ENCODE data around the gene RBM4B. TPM values are rescaled to one million over a fixed set of nuclear protein-coding genes. Genes with fewer than 3 reads are reported as not detected.

The RBM4B gene
- total RNA-seq, 1 experiment from 2014 or later, result 9.5 TPM

GRCh38 chr11:66723693-66724092 is 46.0 kb upstream of the RBM4B start:
- H3K4me3 Mint-ChIP-seq (ENCODE audit: unreplicated experiment), result no peak overlapping the region
- peaks cover 24% of the 10 kb centered on the region for H3K4me1 Mint-ChIP-seq (ENCODE audit: insufficient read depth, unreplicated experiment)
- no peaks in the 10 kb centered on the region for H3K27me3 Mint-ChIP-seq (ENCODE audit: insufficient read depth, unreplicated experiment)
- no TSS peak for BruUV-seq (replicated peaks)
- no peak overlapping the region for H3K27ac Mint-ChIP-seq (ENCODE audit: low read depth, unreplicated experiment)
- intact Hi-C loops (cut with micrococcal nuclease), result loop anchor here (10.0 kb wide), 1 partner anchor 111 kb away; no protein-coding TSS in a partner anchor
- no peaks in the 10 kb centered on the region for H3K9me3 Mint-ChIP-seq (ENCODE audit: unreplicated experiment)
- ChIA-PET POLR2A (interaction anchor here (0.8 to 5.1 kb wide), 4 partner anchors 9 to 43 kb away, joined by 3 to 63 read pairs (median 30); no protein-coding TSS in a partner anchor), CTCF (interaction anchor here (0.6 to 1.1 kb wide), 4 partner anchors 42 to 232 kb away, joined by 3 to 4 read pairs (median 3); no protein-coding TSS in a partner anchor)
- TF ChIP-seq CTCF (IDR thresholded peaks at IDR 0.05; ENCODE audit: unreplicated experiment), result no peak
- peaks cover 14% of the 10 kb centered on the region for H3K36me3 Mint-ChIP-seq (ENCODE audit: insufficient read depth, unreplicated experiment)
- DNase-seq (ENCODE audit: unreplicated experiment), result no peak

- no peak for DNase-seq (ENCODE audit: unreplicated experiment)
- no peak overlapping the region for H3K27ac Mint-ChIP-seq (ENCODE audit: low read depth, unreplicated experiment)
- H3K9me3 Mint-ChIP-seq (ENCODE audit: unreplicated experiment), result no peaks in the 10 kb centered on the region
- peaks cover 19% of the 10 kb centered on the region for H3K4me1 Mint-ChIP-seq (ENCODE audit: insufficient read depth, unreplicated experiment)
- peaks cover 14% of the 10 kb centered on the region for H3K36me3 Mint-ChIP-seq (ENCODE audit: insufficient read depth, unreplicated experiment)
- intact Hi-C loops (cut with micrococcal nuclease), result loop anchor here (10.0 kb wide), 1 partner anchor 112 kb away; no protein-coding TSS in a partner anchor
- H3K27me3 Mint-ChIP-seq (ENCODE audit: insufficient read depth, unreplicated experiment), result no peaks in the 10 kb centered on the region
- no peak overlapping the region for H3K4me3 Mint-ChIP-seq (ENCODE audit: unreplicated experiment)
- CTCF ChIA-PET, result interaction anchor here (0.6 to 1.1 kb wide), 2 partner anchors 43 to 74 kb away, joined by 3 read pairs; no protein-coding TSS in a partner anchor
- POLR2A ChIA-PET, result interaction anchor here (1.7 to 5.1 kb wide), 3 partner anchors 10 to 44 kb away, joined by 4 to 63 read pairs (median 55); no protein-coding TSS in a partner anchor
- BruUV-seq (replicated peaks), result no TSS peak
- TF ChIP-seq CTCF (IDR thresholded peaks at IDR 0.05; ENCODE audit: unreplicated experiment), result no peak
Measured at GRCh38 chr11:66722745-66723651, 45.3 kb upstream of the RBM4B start.

GRCh38 chr11:66721939-66722338 is 44.3 kb upstream of the RBM4B start:
- Mint-ChIP-seq H3K9me3 (ENCODE audit: unreplicated experiment) (no peaks in the 10 kb centered on the region), H3K4me3 (ENCODE audit: unreplicated experiment) (no peak overlapping the region), H3K36me3 (ENCODE audit: insufficient read depth, unreplicated experiment) (peaks cover 14% of the 10 kb centered on the region), H3K27me3 (ENCODE audit: insufficient read depth, unreplicated experiment) (no peaks in the 10 kb centered on the region), H3K27ac (ENCODE audit: low read depth, unreplicated experiment) (no peak overlapping the region), H3K4me1 (ENCODE audit: insufficient read depth, unreplicated experiment) (peaks cover 16% of the 10 kb centered on the region)
- TF ChIP-seq CTCF (IDR thresholded peaks at IDR 0.05; ENCODE audit: unreplicated experiment), result no peak
- BruUV-seq (replicated peaks), result no TSS peak
- CTCF ChIA-PET, result no interaction called here
- DNase-seq (ENCODE audit: unreplicated experiment), result no peak
- POLR2A ChIA-PET, result no interaction called here
- intact Hi-C loops (cut with micrococcal nuclease), result loop anchor here (10.0 kb wide), 1 partner anchor 113 kb away; no protein-coding TSS in a partner anchor

GRCh38 chr11:66720899-66721470 is 43.3 kb upstream of the RBM4B start:
- CTCF ChIA-PET, result interaction anchor here (0.5 to 0.6 kb wide), 2 partner anchors 9 to 346 kb away, joined by 3 to 4 read pairs; no protein-coding TSS in a partner anchor
- Mint-ChIP-seq H3K9me3 (ENCODE audit: unreplicated experiment) (no peaks in the 10 kb centered on the region), H3K27me3 (ENCODE audit: insufficient read depth, unreplicated experiment) (no peaks in the 10 kb centered on the region), H3K4me1 (ENCODE audit: insufficient read depth, unreplicated experiment) (peaks cover 9% of the 10 kb centered on the region), H3K36me3 (ENCODE audit: insufficient read depth, unreplicated experiment) (peaks cover 14% of the 10 kb centered on the region), H3K27ac (ENCODE audit: low read depth, unreplicated experiment) (peak overlapping the region; percentile 71), H3K4me3 (ENCODE audit: unreplicated experiment) (no peak overlapping the region)
- DNase-seq (ENCODE audit: unreplicated experiment), result no peak
- intact Hi-C loops (cut with micrococcal nuclease), result loop anchor here (10.0 kb wide), 1 partner anchor 114 kb away; no protein-coding TSS in a partner anchor
- no TSS peak for BruUV-seq (replicated peaks)
- no peak for TF ChIP-seq CTCF (IDR thresholded peaks at IDR 0.05; ENCODE audit: unreplicated experiment)
- POLR2A ChIA-PET, result no interaction called here
